IMR-90 (cell line): ENCODE measurements around the gene PTGDR2.

Experiments used
- CTCF ChIP-seq: conservative IDR thresholded peaks from 2 replicates; pipeline ENCODE4 v1.5.1; 2012; ENCODE audit warnings: mild to moderate bottlenecking, low read depth, low read length, improper control_type of control experiment
- ELK1 ChIP-seq: fragments of 150-350 bp; IDR thresholded peaks from 2 replicates; pipeline ENCODE4 v1.6.1; 2016; ENCODE audit warnings: low read depth, mild to moderate bottlenecking, low read length, moderate library complexity, borderline replicate concordance
- FOS ChIP-seq: fragments of 150-350 bp; IDR thresholded peaks from 2 replicates; pipeline ENCODE4 v1.6.1; 2016; ENCODE audit warnings: low read depth, low read length
- MAFK ChIP-seq: IDR thresholded peaks from 2 replicates; pipeline ENCODE4 v1.6.1; 2012; ENCODE audit warnings: low read depth, low read length, improper control_type of control experiment
- MXI1 ChIP-seq: IDR thresholded peaks from 2 replicates; pipeline ENCODE4 v1.6.1; 2012; ENCODE audit warnings: low read depth, mild to moderate bottlenecking, low read length, moderate library complexity, borderline replicate concordance
- POLR2A ChIP-seq: IDR thresholded peaks from 2 replicates; pipeline ENCODE4 v1.6.1; 2012; ENCODE audit warnings: mild to moderate bottlenecking, low read depth, low read length
- RCOR1 ChIP-seq: IDR thresholded peaks from 2 replicates; pipeline ENCODE4 v1.6.1; 2012; ENCODE audit warnings: mild to moderate bottlenecking, low read length, improper control_type of control experiment; ENCODE audit not compliant: insufficient replicate concordance
- SMC3 ChIP-seq: fragments of 150-350 bp; IDR thresholded peaks from 2 replicates; pipeline ENCODE4 v1.6.1; 2016; ENCODE audit warnings: low read depth, mild to moderate bottlenecking, antibody characterized with exemption, low read length, moderate library complexity

GRCh38 chr11:60852982-60853950 lies 2.5 kb downstream of the PTGDR2 start:
- no peak for TF ChIP-seq SMC3
- no peak for TF ChIP-seq ELK1
- TF ChIP-seq CTCF = no peak
- TF ChIP-seq POLR2A = no peak
- no peak for TF ChIP-seq RCOR1
- TF ChIP-seq FOS = no peak
- TF ChIP-seq MXI1 = no peak
- no peak for TF ChIP-seq MAFK
